GM13977 (cell line): Measurements from ENCODE around the gene PRKAG2.
A peak's percentile ranks its signal among the peaks of the same experiment; 100 is the strongest.

ENCODE experiments used
- DNase-seq: peaks from one replicate; pipeline ENCODE4 v3.0.0; 2012; ENCODE audit warnings: low spot score
- in situ Hi-C: fragments of 300-500 bp; cut with MboI; formaldehyde crosslinking; loops from one replicate; pipeline ENCODE4 v1.12.0; 2022; ENCODE audit warnings: low sequenced_read_pairs, low pct_unique_long_range_greater_than_20kb, mixed read lengths, inconsistent platforms; ENCODE audit not compliant: unreplicated experiment
- TF ChIP-seq, protein P1 (sequence below): IDR thresholded peaks from 2 replicates; pipeline ENCODE4 v1.5.1; 2012; ENCODE audit warnings: mild to moderate bottlenecking, control low read depth; ENCODE audit not compliant: insufficient read depth; ENCODE audit errors: extremely low read depth, missing control alignments

The PRKAG2 gene

DNA sequence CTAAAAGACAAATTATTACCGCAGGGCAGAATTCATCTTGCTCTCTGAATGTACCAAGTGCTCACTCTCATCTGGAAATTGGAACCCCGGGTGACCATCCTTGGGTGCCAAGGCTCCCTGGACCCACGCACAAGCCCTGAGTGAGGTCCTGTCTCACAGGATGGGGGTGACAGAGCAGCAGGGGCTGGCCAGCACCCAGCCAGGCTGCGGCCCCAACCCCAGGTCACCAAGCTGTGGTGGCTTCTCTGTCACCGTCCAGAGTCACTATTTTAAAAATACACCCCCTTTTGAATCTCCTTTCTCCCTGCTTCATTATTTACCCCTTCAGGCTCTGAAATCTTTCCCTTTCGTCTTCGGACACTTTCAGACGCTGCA is 148.6 kb downstream of the PRKAG2 start:
- TF ChIP-seq, protein P1, sequence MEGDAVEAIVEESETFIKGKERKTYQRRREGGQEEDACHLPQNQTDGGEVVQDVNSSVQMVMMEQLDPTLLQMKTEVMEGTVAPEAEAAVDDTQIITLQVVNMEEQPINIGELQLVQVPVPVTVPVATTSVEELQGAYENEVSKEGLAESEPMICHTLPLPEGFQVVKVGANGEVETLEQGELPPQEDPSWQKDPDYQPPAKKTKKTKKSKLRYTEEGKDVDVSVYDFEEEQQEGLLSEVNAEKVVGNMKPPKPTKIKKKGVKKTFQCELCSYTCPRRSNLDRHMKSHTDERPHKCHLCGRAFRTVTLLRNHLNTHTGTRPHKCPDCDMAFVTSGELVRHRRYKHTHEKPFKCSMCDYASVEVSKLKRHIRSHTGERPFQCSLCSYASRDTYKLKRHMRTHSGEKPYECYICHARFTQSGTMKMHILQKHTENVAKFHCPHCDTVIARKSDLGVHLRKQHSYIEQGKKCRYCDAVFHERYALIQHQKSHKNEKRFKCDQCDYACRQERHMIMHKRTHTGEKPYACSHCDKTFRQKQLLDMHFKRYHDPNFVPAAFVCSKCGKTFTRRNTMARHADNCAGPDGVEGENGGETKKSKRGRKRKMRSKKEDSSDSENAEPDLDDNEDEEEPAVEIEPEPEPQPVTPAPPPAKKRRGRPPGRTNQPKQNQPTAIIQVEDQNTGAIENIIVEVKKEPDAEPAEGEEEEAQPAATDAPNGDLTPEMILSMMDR = no peak
- no peak for DNase-seq
- in situ Hi-C loops = no loop called here

GRCh38 chr7:151727579-151728285 is 149.2 kb downstream of the PRKAG2 start:
- DNase-seq = peak; percentile 53
- TF ChIP-seq, protein P1 = no peak
- in situ Hi-C loops = no loop called here

DNA sequence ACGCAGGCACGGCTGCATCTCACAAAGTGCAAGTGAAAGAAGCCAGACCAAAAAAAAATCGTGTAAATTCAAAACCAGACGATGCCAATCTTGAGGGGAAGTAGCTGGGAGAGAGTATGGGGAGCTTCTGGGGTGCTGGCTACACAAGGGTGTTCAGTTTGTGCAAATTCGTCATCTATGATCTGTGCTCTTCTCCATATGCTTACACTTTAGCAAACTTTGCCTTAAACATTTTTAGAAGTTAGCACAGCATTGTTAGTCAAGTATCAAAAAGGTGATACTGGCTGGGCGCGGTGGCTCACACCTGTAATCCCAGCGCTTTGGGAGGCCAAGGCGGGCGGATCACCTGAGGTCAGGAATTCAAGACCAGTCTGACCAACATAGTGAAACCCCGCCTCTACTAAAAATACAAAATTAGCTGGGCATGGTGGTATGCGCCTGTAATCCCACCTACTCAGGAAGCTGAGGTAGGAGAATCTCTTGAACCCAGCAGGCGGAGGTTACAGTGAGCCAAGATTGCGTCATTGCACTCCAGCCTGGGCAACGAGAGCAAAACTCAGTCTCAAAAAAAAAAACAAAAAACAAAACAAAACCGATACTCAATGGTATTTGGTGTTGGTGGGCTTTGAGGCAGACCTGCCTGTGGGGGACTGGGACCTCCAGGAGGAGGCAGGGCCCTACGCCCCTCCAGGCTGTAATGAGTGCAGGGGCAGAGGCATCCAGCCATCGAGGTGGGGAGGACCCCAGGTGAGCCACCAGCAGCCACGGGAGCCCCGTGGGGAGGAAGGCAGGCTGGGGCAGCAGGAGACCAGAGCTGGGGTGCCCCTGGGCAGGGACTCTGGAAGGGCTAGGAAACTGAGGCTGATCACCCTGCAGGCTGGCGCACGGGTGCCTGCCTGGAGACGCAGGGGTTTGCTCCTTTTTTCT is 150.0 kb downstream of the PRKAG2 start:
- TF ChIP-seq, protein P1 = no peak
- in situ Hi-C loops = no loop called here
- DNase-seq = no peak

DNA sequence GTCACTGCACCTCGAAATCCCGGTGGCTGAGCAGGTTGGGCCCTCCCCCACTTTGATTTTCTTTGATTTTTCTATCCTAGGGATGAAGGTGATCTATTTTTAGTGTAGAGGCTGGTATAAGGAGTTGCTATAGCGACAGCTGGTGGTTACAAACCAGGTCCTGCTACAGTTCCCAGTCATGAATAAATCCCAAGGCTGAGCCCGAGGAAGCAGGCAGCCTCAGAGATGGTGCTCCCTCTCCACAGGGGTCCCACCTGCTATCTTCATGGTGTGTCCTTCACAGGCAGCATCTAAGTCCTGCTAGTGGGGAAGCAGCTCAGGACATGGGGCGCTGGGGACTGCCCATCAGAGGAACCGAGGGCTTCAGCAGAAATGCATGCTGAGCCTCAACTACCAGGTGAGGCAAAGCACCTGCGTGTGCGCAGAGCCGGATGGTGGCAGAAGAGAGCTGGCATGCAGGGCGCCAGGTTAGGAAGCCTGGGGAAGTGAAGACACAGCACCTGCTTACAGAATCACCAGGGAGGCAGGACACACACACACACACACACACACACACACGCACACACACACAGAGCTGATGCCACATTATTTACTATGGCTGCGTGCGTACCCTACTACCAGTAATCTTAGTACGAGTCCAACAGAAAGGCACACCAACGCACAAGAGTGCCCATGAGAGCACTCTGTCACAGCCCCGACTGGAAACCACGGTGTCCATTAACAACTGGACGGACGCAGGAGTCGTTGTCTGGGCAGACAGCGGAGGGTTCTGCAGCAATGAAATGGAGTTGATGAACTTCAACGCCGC is 150.9 kb downstream of the PRKAG2 start:
- TF ChIP-seq, protein P1 = no peak
- in situ Hi-C loops = no loop called here
- no peak for DNase-seq

DNA sequence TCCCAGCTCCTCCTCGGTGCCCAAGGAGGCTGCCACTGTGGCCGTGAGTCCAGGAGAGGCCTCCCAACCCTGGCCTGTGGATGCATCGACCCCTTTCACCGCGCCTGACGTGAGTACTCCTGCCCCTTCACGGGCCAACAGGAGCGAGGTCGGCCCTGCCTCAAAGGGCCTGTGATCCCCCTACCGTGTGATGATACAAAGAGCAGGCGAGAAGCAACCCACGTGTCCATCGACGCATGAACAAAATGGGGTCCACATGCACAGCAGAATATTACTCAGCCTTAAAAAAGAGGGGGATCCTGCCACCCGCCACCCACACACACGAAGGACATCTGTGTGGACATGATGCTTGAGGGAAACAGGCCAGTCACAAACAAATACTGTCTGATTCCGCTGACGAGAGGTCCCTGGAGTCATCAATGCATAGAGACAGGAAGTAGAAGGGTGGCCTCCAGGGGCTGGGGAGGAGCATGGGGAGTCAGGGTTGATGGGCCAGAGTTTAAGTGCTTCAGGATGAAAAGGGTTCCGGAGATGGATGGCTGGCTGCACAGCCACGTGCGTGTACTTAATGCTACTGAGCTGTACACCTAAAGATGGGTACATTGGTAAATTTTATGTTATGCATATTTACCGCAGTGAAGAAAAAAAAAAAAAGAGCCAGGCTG is 151.9 kb downstream of the PRKAG2 start:
- in situ Hi-C loops = no loop called here
- DNase-seq = peak; percentile 49
- TF ChIP-seq, protein P1 = no peak

- no peak for DNase-seq
- in situ Hi-C loops = no loop called here
- TF ChIP-seq, protein P1 = no peak
Measured at GRCh38 chr7:151724250-151724915, 152.5 kb downstream of the PRKAG2 start.
